A549 (cell line): Measurements from ENCODE around the gene VPS29. TPM values are rescaled to one million over a fixed set of nuclear protein-coding genes. Genes with fewer than 3 reads are reported as not detected.

Source experiments
- ATAC-seq, 2 experiments: fragments of 200-7000 bp in 1 of 2; fragments of >200 bp in 1 of 2; cut with Nextera tagmentation in 1 of 2; cut with Tn5 transposase in 1 of 2; 3 replicates each; pipeline versions ENCODE4 v1.8.0 to v1.9.1; 2018 to 2020; ENCODE audit warnings: mild to moderate bottlenecking in 1 of 2, moderate library complexity in 1 of 2
- CTCF ChIA-PET: fragments of 300-600 bp; sonication (Branson Sonifier 250); formaldehyde crosslinking; extraction: SDS; loops from one replicate; lab custom pipeline; 2021; ENCODE audit warnings: antibody characterized with exemption, inconsistent platforms; lab: Yijun Ruan, JAX
- POLR2A ChIA-PET: fragments of 350-600 bp; formaldehyde crosslinking; extraction: SDS; loops from one replicate; lab custom pipeline; 2021; ENCODE audit warnings: antibody characterized with exemption, inconsistent platforms; lab: Yijun Ruan, JAX
- DNase-seq, 2 experiments: peaks; one replicate each; pipeline versions ENCODE4 v3.0.0 to v3.0.0-alpha.2; 2011 to 2016; ENCODE audit warnings: low read depth in 1 of 2, low spot score in 1 of 2
- FAIRE-seq: peaks from 2 replicates; lab custom pipeline; 2011; peaks lifted over from hg19 to GRCh38; lab: Jason Lieb, UNC
- H3K27ac ChIP-seq, 2 experiments: fragments of >200 bp; sonication (Bioruptor Twin); formaldehyde crosslinking; 3 replicates each; pipeline ENCODE4 v1.5.1; 2016 to 2017
- H3K4me1 ChIP-seq: fragments of >200 bp; sonication (Bioruptor Twin); formaldehyde crosslinking; 3 replicates; pipeline ENCODE4 v1.6.1; 2016
- H3K4me2 ChIP-seq: fragments of >200 bp; sonication (Bioruptor Twin); formaldehyde crosslinking; 3 replicates; pipeline ENCODE4 v1.6.1; 2016
- H3K4me3 ChIP-seq: fragments of >200 bp; sonication (Bioruptor Twin); formaldehyde crosslinking; 3 replicates; pipeline ENCODE4 v1.5.1; 2016
- H3K9me3 ChIP-seq: fragments of >200 bp; sonication (Bioruptor Twin); formaldehyde crosslinking; 3 replicates; pipeline ENCODE4 v1.6.1; 2016
- ATOH8 ChIP-seq: fragments of 250-450 bp; sonication (Bioruptor Pico); IDR thresholded peaks from 2 replicates; pipeline ENCODE4 v1.5.0; 2020; ENCODE audit warnings: low read depth, mild to moderate bottlenecking, moderate library complexity
- BHLHE40 ChIP-seq: IDR thresholded peaks from 2 replicates; pipeline ENCODE4 v1.6.1; 2012; ENCODE audit warnings: low read depth, low read length, inconsistent platforms
- CHD2 ChIP-seq: fragments of 150-350 bp; IDR thresholded peaks from 2 replicates; pipeline ENCODE4 v1.6.1; 2014; ENCODE audit warnings: low read length; ENCODE audit not compliant: partially characterized antibody
- CHD4 ChIP-seq: fragments of 200-600 bp; sonication (generic); IDR thresholded peaks from 2 replicates; pipeline ENCODE4 v1.6.1; 2016; ENCODE audit warnings: antibody characterized with exemption, mild to moderate bottlenecking, borderline replicate concordance
- EHMT2 ChIP-seq: fragments of 200-600 bp; sonication (generic); IDR thresholded peaks from 2 replicates; pipeline ENCODE4 v1.6.1; 2016; ENCODE audit warnings: antibody characterized with exemption, low read depth, mild to moderate bottlenecking, moderate library complexity
- FOSL2 ChIP-seq, 2 experiments: fragments of 450-650 bp in 1 of 2; fragments of >200 bp in 1 of 2; sonication (Bioruptor Twin) in 1 of 2; formaldehyde crosslinking; IDR thresholded peaks; 2 replicates each; pipeline versions ENCODE4 v1.5.0 to v1.6.1; 2016 to 2020; ENCODE audit warnings: mild to moderate bottlenecking in 1 of 2, moderate library complexity in 1 of 2
- GATA3 ChIP-seq: IDR thresholded peaks from 2 replicates; pipeline ENCODE4 v1.6.1; 2012; ENCODE audit warnings: borderline replicate concordance
- HOXB5 ChIP-seq: fragments of 250-450 bp; sonication (Bioruptor Pico); IDR thresholded peaks from 2 replicates; pipeline ENCODE4 v1.5.0; 2020; ENCODE audit warnings: mild to moderate bottlenecking, moderate library complexity
- JUN ChIP-seq, 2 experiments: fragments of >200 bp; sonication (Bioruptor Twin); formaldehyde crosslinking; IDR thresholded peaks; 2 replicates in 1 of 2; 3 replicates in 1 of 2; pipeline ENCODE4 v1.6.1; 2016 to 2017
- JUNB ChIP-seq: fragments of >200 bp; sonication (Bioruptor Twin); formaldehyde crosslinking; IDR thresholded peaks from 2 replicates; pipeline ENCODE4 v1.6.1; 2016
- KDM5A ChIP-seq: fragments of 200-600 bp; sonication (generic); IDR thresholded peaks from 2 replicates; pipeline ENCODE4 v1.6.1; 2016; ENCODE audit warnings: antibody characterized with exemption, mild to moderate bottlenecking
- MAZ ChIP-seq: fragments of 150-350 bp; IDR thresholded peaks from 2 replicates; pipeline ENCODE4 v1.6.1; 2014; ENCODE audit warnings: antibody characterized with exemption, low read depth, low read length, borderline replicate concordance
- NR3C1 ChIP-seq: fragments of >200 bp; sonication (Bioruptor Twin); formaldehyde crosslinking; IDR thresholded peaks from 3 replicates; pipeline ENCODE4 v1.6.1; 2017
- PHF8 ChIP-seq: fragments of 200-600 bp; sonication (generic); IDR thresholded peaks from 2 replicates; pipeline ENCODE4 v1.6.1; 2016; ENCODE audit warnings: low read depth, mild to moderate bottlenecking, antibody characterized with exemption, moderate library complexity, borderline replicate concordance
- POLR2A ChIP-seq: IDR thresholded peaks from 2 replicates; pipeline ENCODE4 v1.6.1; 2012; ENCODE audit warnings: mild to moderate bottlenecking, low read length
- RAD21 ChIP-seq, 2 experiments: fragments of >200 bp in 1 of 2; sonication (Bioruptor Twin) in 1 of 2; formaldehyde crosslinking in 1 of 2; IDR thresholded peaks in 1 of 2; conservative IDR thresholded peaks in 1 of 2; 2 replicates in 1 of 2; 3 replicates in 1 of 2; pipeline ENCODE4 v1.6.1; 2012 to 2018; ENCODE audit warnings: inconsistent platforms in 1 of 2
- ZFP36 ChIP-seq: fragments of 450-650 bp; IDR thresholded peaks from 2 replicates; pipeline ENCODE4 v1.6.1; 2014; ENCODE audit warnings: borderline replicate concordance; ENCODE audit not compliant: partially characterized antibody
- ZNF302 ChIP-seq: fragments of 250-450 bp; sonication (Bioruptor Pico); IDR thresholded peaks from 2 replicates; pipeline ENCODE4 v1.9.0; 2021; ENCODE audit warnings: inconsistent platforms, mild to moderate bottlenecking, moderate library complexity
- ZSCAN20 ChIP-seq: fragments of 250-450 bp; sonication (Bioruptor Pico); IDR thresholded peaks from 2 replicates; pipeline ENCODE4 v1.8.0; 2022; ENCODE audit warnings: mild to moderate bottlenecking, moderate library complexity
- WGBS: methylation state at CpG from one replicate; pipeline ENCODE4 v1.1.6; 2017; ENCODE audit errors: missing lambda C conversion rate; 5-methylcytosine and 5-hydroxymethylcytosine counted together
- polyA plus RNA-seq, 4 experiments: library from polyadenylated mRNA; depleted of rRNA in 3 of 4; stranded (reverse); fragments of >200 nt; fragmentation: RNase III in 1 of 4; extraction: RNeasy Plus Mini Kit Qiagen cat#74134 plus additional on column Dnase treatment in 1 of 4; gene quantifications; 2 replicates in 3 of 4; 3 replicates in 1 of 4; pipeline ENCODE4 v1.2.3, GENCODE V29; 2011 to 2017
- TF ChIP-seq, protein P1 (sequence below): IDR thresholded peaks from 2 replicates; pipeline ENCODE4 v1.6.1; 2012
- TF ChIP-seq, protein P2 (sequence below): fragments of 150-350 bp; IDR thresholded peaks from 2 replicates; pipeline ENCODE4 v1.6.1; 2014; ENCODE audit warnings: low read depth, mild to moderate bottlenecking, low read length

The VPS29 gene
- polyA plus RNA-seq, 2 of the 4 experiments (the other 2 are of a cell fraction), result 183 to 230 TPM

- POLR2A ChIA-PET, result no interaction called here
- ATAC-seq (no peak), FAIRE-seq (no peak), DNase-seq (no peak)
- Histone ChIP-seq H3K9me3 (no peaks in the 10 kb centered on the region), H3K27ac (no peak overlapping the region), H3K4me1 (peaks cover 13% of the 10 kb centered on the region), H3K4me3 (no peak overlapping the region), H3K4me2 (no peak overlapping the region)
- CTCF ChIA-PET, result interaction anchor here (0.6 to 1.5 kb wide), 4 partner anchors 14 to 63 kb away, joined by 3 to 5 read pairs (median 4); no protein-coding TSS in a partner anchor
- WGBS, result 79% methylated on average over 4 of the region's 4 CpGs
- TF ChIP-seq NR3C1 (no peak), RAD21 (conservative IDR thresholded peaks at IDR 0.05 in 1 of 2, IDR thresholded peaks at IDR 0.05 in 1 of 2) (no peak), CHD4 (no peak), CHD2 (no peak)
Observed at GRCh38 chr12:110536834-110537604, 35.1 kb upstream of the VPS29 start.

- ATAC-seq (no peak), FAIRE-seq (no peak), DNase-seq (no peak)
- H3K4me2 ChIP-seq, result no peak overlapping the region
- TF ChIP-seq PHF8 (no peak), FOSL2 (IDR thresholded peaks at IDR 0.05) (no peak), FOSL2 (CRISPR knock-in tag; IDR thresholded peaks at IDR 0.05) (no peak), HOXB5 (CRISPR knock-in tag) (no peak), MAZ (no peak), JUNB (no peak), ATOH8 (CRISPR knock-in tag) (no peak), KDM5A (no peak), POLR2A (no peak), ZFP36 (no peak), ZSCAN20 (no peak), EHMT2 (no peak), ZNF302 (CRISPR knock-in tag) (no peak), JUN (IDR thresholded peaks at IDR 0.05) (no peak), BHLHE40 (no peak), GATA3 (no peak)
- TF ChIP-seq, protein P1, sequence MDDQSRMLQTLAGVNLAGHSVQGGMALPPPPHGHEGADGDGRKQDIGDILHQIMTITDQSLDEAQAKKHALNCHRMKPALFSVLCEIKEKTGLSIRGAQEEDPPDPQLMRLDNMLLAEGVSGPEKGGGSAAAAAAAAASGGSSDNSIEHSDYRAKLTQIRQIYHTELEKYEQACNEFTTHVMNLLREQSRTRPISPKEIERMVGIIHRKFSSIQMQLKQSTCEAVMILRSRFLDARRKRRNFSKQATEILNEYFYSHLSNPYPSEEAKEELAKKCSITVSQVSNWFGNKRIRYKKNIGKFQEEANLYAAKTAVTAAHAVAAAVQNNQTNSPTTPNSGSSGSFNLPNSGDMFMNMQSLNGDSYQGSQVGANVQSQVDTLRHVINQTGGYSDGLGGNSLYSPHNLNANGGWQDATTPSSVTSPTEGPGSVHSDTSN, result no peak
- TF ChIP-seq, protein P2, sequence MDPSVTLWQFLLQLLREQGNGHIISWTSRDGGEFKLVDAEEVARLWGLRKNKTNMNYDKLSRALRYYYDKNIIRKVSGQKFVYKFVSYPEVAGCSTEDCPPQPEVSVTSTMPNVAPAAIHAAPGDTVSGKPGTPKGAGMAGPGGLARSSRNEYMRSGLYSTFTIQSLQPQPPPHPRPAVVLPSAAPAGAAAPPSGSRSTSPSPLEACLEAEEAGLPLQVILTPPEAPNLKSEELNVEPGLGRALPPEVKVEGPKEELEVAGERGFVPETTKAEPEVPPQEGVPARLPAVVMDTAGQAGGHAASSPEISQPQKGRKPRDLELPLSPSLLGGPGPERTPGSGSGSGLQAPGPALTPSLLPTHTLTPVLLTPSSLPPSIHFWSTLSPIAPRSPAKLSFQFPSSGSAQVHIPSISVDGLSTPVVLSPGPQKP, result no peak
- WGBS, result 89% methylated on average over 6 of the region's 6 CpGs
- POLR2A ChIA-PET, result no interaction called here
- H3K27ac ChIP-seq, result no peak overlapping the region
- H3K4me1 ChIP-seq, result peaks cover 15% of the 10 kb centered on the region
- CTCF ChIA-PET, result interaction anchor here (1.0 to 4.4 kb wide), 3 partner anchors 22 to 67 kb away, joined by 3 to 30 read pairs (median 7); no protein-coding TSS in a partner anchor
- H3K9me3 ChIP-seq, result no peaks in the 10 kb centered on the region
- H3K4me3 ChIP-seq, result no peak overlapping the region
Observed at GRCh38 chr12:110534811-110535210, 32.9 kb upstream of the VPS29 start.
